ENCODE results near the gene ITPRIP.

DNA sequence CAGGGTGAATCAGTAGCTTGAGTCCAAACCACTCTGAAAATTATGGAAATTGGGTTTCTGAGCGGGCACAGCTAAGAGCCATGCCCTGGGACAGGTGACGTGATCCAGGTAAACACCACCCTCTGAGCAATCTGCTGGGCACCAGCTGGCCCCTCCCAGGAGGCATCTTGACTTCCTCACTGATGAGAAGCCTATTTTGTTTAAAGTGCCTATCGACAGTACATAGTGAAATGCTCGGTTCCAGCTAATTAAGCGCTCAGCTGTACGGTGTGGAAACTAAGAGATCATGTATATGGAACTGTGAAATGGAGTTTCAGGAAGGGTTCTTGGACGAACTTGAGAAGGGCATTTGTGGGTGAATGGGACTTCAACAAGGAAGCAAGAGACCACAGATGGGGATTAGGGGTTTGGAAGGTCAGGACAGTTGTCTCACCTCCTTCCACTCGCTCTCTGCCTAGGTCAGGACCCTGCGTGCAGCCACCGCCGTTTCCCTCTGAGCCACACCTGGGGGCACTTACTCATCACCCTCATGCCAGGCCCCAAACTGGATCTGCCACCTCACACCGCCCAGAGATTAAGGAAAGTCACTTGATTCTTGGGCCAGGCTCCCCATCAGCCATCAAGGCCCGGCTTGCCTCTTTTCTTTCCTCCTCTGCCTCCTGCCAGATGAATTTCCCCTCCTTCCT lies 3.2 kb downstream of the ITPRIP start:
- TF ChIP-seq EP300 (IDR thresholded peaks at IDR 0.05; ENCODE audit: low read depth) (no peak), POLR2A (IDR thresholded peaks at IDR 0.05) (no peak), POLR2AphosphoS5 (IDR thresholded peaks at IDR 0.05) (no peak)
- TF ChIP-seq, protein P1, sequence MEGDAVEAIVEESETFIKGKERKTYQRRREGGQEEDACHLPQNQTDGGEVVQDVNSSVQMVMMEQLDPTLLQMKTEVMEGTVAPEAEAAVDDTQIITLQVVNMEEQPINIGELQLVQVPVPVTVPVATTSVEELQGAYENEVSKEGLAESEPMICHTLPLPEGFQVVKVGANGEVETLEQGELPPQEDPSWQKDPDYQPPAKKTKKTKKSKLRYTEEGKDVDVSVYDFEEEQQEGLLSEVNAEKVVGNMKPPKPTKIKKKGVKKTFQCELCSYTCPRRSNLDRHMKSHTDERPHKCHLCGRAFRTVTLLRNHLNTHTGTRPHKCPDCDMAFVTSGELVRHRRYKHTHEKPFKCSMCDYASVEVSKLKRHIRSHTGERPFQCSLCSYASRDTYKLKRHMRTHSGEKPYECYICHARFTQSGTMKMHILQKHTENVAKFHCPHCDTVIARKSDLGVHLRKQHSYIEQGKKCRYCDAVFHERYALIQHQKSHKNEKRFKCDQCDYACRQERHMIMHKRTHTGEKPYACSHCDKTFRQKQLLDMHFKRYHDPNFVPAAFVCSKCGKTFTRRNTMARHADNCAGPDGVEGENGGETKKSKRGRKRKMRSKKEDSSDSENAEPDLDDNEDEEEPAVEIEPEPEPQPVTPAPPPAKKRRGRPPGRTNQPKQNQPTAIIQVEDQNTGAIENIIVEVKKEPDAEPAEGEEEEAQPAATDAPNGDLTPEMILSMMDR (IDR thresholded peaks at IDR 0.05) = no peak
